Lower lobe of right lung (tissue), 2 donors: ENCODE results near the gene GP9. TPM values are rescaled to one million over a fixed set of nuclear protein-coding genes. Genes with fewer than 3 reads are reported as not detected.
A peak's percentile ranks its signal among the peaks of the same experiment; 100 is the strongest.

ENCODE experiments used
- ATAC-seq, 2 donors: fragments of 200-7000 bp; cut with Tn5 transposase; one replicate each; pipeline ENCODE4 v1.9.1; 2020 to 2022; ENCODE audit warnings: mild to moderate bottlenecking in 2 of 2, moderate library complexity in 2 of 2
- DNase-seq: peaks from one replicate; pipeline ENCODE4 v3.0.0-alpha.2; 2020
- H3K27ac ChIP-seq: fragments of 200-600 bp; one replicate; pipeline ENCODE4 v1.8.0; 2022
- H3K27me3 ChIP-seq: fragments of 200-600 bp; one replicate; pipeline ENCODE4 v1.8.0; 2022; ENCODE audit warnings: low read depth
- H3K36me3 ChIP-seq: fragments of 200-600 bp; one replicate; pipeline ENCODE4 v1.8.0; 2022; ENCODE audit warnings: mild to moderate bottlenecking
- H3K4me1 ChIP-seq: fragments of 200-600 bp; one replicate; pipeline ENCODE4 v1.8.0; 2022
- H3K4me3 ChIP-seq: fragments of 200-600 bp; one replicate; pipeline ENCODE4 v1.8.0; 2022; ENCODE audit warnings: mild to moderate bottlenecking
- H3K9me3 ChIP-seq: fragments of 200-600 bp; one replicate; pipeline ENCODE4 v1.8.0; 2022
- intact Hi-C: fragments of 100-400 bp; cut with DNase I; formaldehyde crosslinking; loops from one replicate; pipeline ENCODE4 v1.11.0; 2022
- total RNA-seq: library from RNA; stranded (reverse); fragmentation: NEBNext Ultra II Directional; extraction: Animal tissue kit (Norgen Biotek cat#: 25700); gene quantifications from one replicate; pipeline ENCODE4 v1.2.1, GENCODE V29; 2021
- TF ChIP-seq, protein P1 (sequence below): fragments of 200-600 bp; IDR thresholded peaks from one replicate; pipeline ENCODE4 v1.8.0; 2022; ENCODE audit warnings: antibody characterized with exemption, mild to moderate bottlenecking
- donor health status: DM: no; HTN: yes; CAD: no; lungs with severe emphysema.

Gene GP9
- total RNA-seq, 1 donor from 2014 or later, result 2.6 TPM

DNA sequence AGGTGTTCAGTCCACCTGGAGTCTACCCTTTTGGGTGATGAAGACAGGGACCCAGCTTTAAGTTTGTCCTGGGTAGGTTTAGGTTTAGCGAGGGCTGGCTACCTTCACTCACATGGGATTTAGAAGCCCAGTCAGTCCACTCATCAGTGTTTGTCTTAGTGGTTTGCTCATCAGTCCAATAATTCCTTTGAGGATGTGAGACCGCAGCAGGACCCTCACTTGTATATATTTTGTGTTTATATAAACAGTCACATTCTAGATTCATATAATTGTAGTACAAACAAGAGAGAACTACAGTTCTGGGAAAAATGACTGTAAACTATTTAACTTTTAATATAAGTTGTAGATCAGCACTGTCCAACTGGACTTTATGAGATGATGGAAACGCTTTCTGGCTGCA lies 41.3 kb upstream of the GP9 start:
- H3K4me3 ChIP-seq, result no peak overlapping the region
- no peak for DNase-seq
- H3K9me3 ChIP-seq, result no peaks in the 10 kb centered on the region
- ATAC-seq, result no peak
- TF ChIP-seq, protein P1, sequence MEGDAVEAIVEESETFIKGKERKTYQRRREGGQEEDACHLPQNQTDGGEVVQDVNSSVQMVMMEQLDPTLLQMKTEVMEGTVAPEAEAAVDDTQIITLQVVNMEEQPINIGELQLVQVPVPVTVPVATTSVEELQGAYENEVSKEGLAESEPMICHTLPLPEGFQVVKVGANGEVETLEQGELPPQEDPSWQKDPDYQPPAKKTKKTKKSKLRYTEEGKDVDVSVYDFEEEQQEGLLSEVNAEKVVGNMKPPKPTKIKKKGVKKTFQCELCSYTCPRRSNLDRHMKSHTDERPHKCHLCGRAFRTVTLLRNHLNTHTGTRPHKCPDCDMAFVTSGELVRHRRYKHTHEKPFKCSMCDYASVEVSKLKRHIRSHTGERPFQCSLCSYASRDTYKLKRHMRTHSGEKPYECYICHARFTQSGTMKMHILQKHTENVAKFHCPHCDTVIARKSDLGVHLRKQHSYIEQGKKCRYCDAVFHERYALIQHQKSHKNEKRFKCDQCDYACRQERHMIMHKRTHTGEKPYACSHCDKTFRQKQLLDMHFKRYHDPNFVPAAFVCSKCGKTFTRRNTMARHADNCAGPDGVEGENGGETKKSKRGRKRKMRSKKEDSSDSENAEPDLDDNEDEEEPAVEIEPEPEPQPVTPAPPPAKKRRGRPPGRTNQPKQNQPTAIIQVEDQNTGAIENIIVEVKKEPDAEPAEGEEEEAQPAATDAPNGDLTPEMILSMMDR, result no peak
- H3K4me1 ChIP-seq, result peaks cover 83% of the 10 kb centered on the region
- intact Hi-C loops, result no loop called here
- H3K36me3 ChIP-seq, result no peaks in the 10 kb centered on the region
- no peaks in the 10 kb centered on the region for H3K27me3 ChIP-seq
- no peak overlapping the region for H3K27ac ChIP-seq

DNA sequence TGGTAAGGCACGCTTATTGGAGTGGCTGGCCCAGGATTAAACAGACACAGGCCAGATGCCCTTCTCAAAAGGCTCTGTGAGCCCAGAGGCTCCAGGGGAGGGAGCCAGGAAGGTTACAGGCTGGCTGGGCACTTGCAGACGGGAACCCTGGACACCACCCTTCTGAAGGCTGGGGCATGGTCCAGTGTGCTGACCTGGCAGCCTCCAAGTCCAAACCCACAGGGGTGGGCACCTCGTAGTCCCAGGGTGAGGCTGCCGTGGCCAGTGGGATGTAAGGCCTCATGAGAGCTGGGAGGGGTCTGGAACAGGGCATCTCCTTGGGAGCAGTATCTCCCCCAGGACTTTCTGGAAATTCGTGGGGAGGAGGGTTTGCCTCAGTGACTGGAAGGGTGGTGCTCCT lies 39.9 kb upstream of the GP9 start:
- no peaks in the 10 kb centered on the region for H3K9me3 ChIP-seq
- DNase-seq (no peak), ATAC-seq (no peak)
- intact Hi-C loops, result no loop called here
- TF ChIP-seq, protein P1, result no peak
- peaks cover 80% of the 10 kb centered on the region for H3K4me1 ChIP-seq
- no peak overlapping the region for H3K4me3 ChIP-seq
- H3K27me3 ChIP-seq, result no peaks in the 10 kb centered on the region
- no peaks in the 10 kb centered on the region for H3K36me3 ChIP-seq
- H3K27ac ChIP-seq, result peak overlapping the region; percentile 68

DNA sequence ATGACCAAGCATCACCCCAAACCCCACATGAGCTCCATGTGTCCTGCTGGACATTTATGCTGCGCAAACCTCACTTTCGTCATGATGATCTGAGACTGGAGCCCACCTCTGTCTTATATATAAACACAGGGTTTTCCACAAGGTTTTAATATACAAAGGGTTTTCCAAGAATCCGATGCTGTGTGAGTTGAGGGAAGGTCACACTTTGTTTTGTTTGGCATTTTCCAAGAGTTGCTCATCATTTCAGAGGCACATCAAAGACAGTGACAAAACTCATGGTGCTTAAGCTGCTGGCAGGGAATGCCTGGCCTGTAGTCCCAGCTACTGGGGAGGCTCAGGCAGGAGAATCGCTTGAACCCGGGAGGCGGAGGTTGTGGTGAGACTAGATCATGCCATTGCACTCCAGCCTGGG lies 39.4 kb upstream of the GP9 start:
- Histone ChIP-seq H3K36me3 (no peaks in the 10 kb centered on the region), H3K4me1 (peaks cover 80% of the 10 kb centered on the region), H3K9me3 (no peaks in the 10 kb centered on the region), H3K27ac (peak overlapping the region; percentile 68), H3K4me3 (no peak overlapping the region), H3K27me3 (no peaks in the 10 kb centered on the region)
- ATAC-seq, result no peak
- DNase-seq, result no peak
- intact Hi-C loops, result no loop called here
- TF ChIP-seq, protein P1, result no peak

DNA sequence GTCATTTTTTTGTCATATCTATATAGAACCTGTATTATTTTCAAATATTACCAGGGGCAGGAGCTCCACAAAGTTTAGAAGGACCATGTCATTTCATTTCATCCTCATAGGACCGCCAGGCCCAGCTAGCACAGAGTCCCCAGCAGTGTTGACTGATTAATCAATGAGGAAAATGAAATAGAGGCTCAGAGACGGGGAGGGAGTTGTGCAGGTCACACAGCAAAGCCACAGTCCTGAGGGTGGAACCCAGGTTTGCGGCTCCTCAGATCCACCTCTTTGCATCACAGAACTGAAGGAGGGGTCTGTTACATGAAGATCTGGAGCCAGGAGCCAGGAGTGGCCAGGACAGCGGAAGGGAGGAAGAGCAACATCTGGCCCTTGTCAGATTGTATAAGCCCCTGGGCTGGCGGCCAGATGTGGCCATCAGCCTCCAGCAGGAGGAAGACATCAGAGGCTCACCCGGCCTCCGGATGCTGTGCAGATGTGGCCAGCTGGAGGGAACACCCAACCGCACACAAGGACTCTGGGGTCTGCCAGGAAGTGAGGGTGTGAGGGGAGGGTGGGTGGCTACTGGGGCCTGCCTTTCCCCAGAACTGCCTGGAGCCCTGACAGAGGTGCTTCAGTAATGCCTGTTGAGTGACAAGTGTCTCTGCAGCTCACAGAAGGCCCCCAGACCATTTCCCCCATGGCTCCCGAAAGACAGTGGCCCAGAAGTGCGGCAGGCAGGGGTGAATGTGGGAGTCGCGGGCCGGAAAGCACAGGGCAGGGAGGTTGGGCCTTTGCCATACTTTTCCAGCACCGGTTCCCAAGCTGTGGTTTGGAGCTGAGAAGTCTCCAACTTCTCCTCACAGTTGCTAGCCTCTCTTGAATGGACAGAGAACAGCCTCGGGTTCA lies 38.2 kb upstream of the GP9 start:
- H3K9me3 ChIP-seq, result no peaks in the 10 kb centered on the region
- ATAC-seq (peak; percentile 35 to 56), DNase-seq (peak; percentile 74)
- H3K27me3 ChIP-seq, result no peaks in the 10 kb centered on the region
- no peak overlapping the region for H3K4me3 ChIP-seq
- intact Hi-C loops, result no loop called here
- no peaks in the 10 kb centered on the region for H3K36me3 ChIP-seq
- TF ChIP-seq, protein P1, result no peak
- peaks cover 80% of the 10 kb centered on the region for H3K4me1 ChIP-seq
- peak overlapping the region; percentile 68 for H3K27ac ChIP-seq

DNA sequence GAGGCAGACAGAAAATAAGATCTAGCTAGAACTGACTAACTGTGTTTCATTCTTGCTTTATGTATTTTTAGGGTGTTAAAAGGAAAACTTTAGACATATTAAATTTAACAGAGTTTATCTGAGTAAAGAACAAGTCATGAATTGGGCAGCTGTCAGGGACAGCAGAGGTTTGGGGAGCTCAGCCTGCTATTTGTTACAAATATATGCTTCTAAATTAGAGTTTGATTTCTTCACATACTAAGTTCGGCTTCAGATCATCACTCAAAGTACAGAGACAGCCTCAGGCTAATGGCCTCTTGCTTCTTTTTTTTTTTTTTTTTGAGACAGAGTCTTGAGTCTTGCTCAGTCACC lies 37.6 kb upstream of the GP9 start:
- no peaks in the 10 kb centered on the region for H3K9me3 ChIP-seq
- H3K4me1 ChIP-seq, result peaks cover 78% of the 10 kb centered on the region
- H3K27me3 ChIP-seq, result no peaks in the 10 kb centered on the region
- DNase-seq (no peak), ATAC-seq (no peak)
- H3K36me3 ChIP-seq, result no peaks in the 10 kb centered on the region
- no peak overlapping the region for H3K4me3 ChIP-seq
- TF ChIP-seq, protein P1, result no peak
- peak overlapping the region; percentile 68 for H3K27ac ChIP-seq
- intact Hi-C loops, result no loop called here
